Type B pancreatic cell (in vitro differentiated cells): ENCODE data around the gene CLMP. TPM values are rescaled to one million over a fixed set of nuclear protein-coding genes. Genes with fewer than 3 reads are reported as not detected.
A peak's percentile ranks its signal among the peaks of the same experiment; 100 is the strongest.

Experiments
- DNase-seq: peaks from one replicate; pipeline ENCODE4 v3.0.0; 2021; ENCODE audit warnings: mixed read lengths; ENCODE audit not compliant: unreplicated experiment; ENCODE audit errors: extremely low spot score
- H3K27ac Mint-ChIP-seq: 2 replicates; pipeline ENCODE4 v1.8.0; 2021; ENCODE audit warnings: mild to moderate bottlenecking, mixed read lengths
- H3K27me3 Mint-ChIP-seq: 2 replicates; pipeline ENCODE4 v1.8.0; 2021; ENCODE audit warnings: mixed read lengths
- H3K36me3 Mint-ChIP-seq: 2 replicates; pipeline ENCODE4 v1.8.0; 2021; ENCODE audit warnings: mixed read lengths
- H3K4me1 Mint-ChIP-seq: one replicate; pipeline ENCODE4 v1.8.0; 2021; ENCODE audit warnings: mixed read lengths; ENCODE audit not compliant: unreplicated experiment
- H3K4me3 Mint-ChIP-seq: 2 replicates; pipeline ENCODE4 v1.8.0; 2021; ENCODE audit warnings: mild to moderate bottlenecking, mixed read lengths
- H3K9me3 Mint-ChIP-seq: 2 replicates; pipeline ENCODE4 v1.8.0; 2021; ENCODE audit warnings: mixed read lengths
- total RNA-seq: library from RNA; stranded (reverse); gene quantifications from 2 replicates; pipeline ENCODE4 v1.2.1, GENCODE V29; 2021; ENCODE audit warnings: low replicate concordance
- TF ChIP-seq, protein P1 (sequence below): fragments of 200-600 bp; sonication (generic); conservative IDR thresholded peaks from 2 replicates; pipeline ENCODE4 v1.5.0; 2021; ENCODE audit warnings: antibody characterized with exemption, mild to moderate bottlenecking

Gene CLMP
- total RNA-seq, 1 donor from 2014 or later: 65.7 TPM

DNA sequence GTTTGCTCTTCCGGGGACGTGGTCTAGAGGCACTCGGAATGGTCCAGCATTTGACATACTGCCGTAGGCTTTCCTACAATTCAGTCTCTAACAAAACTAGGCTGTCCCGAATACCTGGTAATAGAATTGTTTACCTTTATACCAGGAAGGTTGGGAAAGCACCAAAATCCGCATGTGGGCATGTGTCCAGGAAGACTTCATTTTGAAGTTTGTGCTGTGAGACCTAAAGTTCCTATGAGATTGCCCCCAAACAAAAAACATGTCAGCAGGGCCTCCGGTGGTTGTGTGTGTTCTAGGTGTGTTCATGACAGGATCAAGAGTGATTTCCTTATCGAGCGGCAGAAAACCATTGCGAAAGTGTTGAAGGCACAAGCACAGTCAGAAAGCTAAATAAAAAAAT lies 159.2 kb downstream of the CLMP start:
- H3K27me3 Mint-ChIP-seq: no peaks in the 10 kb centered on the region
- no peak for DNase-seq
- TF ChIP-seq, protein P1, sequence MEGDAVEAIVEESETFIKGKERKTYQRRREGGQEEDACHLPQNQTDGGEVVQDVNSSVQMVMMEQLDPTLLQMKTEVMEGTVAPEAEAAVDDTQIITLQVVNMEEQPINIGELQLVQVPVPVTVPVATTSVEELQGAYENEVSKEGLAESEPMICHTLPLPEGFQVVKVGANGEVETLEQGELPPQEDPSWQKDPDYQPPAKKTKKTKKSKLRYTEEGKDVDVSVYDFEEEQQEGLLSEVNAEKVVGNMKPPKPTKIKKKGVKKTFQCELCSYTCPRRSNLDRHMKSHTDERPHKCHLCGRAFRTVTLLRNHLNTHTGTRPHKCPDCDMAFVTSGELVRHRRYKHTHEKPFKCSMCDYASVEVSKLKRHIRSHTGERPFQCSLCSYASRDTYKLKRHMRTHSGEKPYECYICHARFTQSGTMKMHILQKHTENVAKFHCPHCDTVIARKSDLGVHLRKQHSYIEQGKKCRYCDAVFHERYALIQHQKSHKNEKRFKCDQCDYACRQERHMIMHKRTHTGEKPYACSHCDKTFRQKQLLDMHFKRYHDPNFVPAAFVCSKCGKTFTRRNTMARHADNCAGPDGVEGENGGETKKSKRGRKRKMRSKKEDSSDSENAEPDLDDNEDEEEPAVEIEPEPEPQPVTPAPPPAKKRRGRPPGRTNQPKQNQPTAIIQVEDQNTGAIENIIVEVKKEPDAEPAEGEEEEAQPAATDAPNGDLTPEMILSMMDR: no peak

DNA sequence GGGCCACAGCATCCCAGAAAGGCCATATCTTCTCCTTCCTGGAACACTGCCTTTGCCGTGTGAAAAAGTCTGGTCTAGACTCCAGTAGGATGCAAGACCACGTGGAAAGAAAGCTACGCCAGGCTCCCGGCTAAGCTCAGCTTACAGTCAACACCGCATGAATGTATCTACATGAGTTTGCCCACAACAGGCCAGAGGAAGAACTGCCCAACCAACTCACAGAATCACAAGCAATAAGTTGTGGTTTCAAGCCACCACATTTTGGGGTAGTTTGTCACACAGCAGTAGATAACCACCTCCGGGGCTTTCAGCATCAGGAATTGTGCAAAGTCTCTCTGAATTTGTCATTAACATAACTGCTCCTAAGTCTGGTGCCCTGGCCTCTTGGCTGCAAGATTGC lies 160.5 kb downstream of the CLMP start:
- Mint-ChIP-seq H3K4me1 (peaks cover under 1% of the 10 kb centered on the region), H3K9me3 (no peaks in the 10 kb centered on the region), H3K27ac (no peak overlapping the region), H3K36me3 (no peaks in the 10 kb centered on the region), H3K27me3 (peaks cover 4% of the 10 kb centered on the region), H3K4me3 (no peak overlapping the region)
- TF ChIP-seq, protein P1: no peak
- no peak for DNase-seq

More for the DNA sequence above, 159.2 kb downstream of the CLMP start:
- Mint-ChIP-seq H3K36me3 (no peaks in the 10 kb centered on the region), H3K4me1 (peaks cover 5% of the 10 kb centered on the region), H3K4me3 (no peak overlapping the region), H3K9me3 (no peaks in the 10 kb centered on the region), H3K27ac (no peak overlapping the region)

DNA sequence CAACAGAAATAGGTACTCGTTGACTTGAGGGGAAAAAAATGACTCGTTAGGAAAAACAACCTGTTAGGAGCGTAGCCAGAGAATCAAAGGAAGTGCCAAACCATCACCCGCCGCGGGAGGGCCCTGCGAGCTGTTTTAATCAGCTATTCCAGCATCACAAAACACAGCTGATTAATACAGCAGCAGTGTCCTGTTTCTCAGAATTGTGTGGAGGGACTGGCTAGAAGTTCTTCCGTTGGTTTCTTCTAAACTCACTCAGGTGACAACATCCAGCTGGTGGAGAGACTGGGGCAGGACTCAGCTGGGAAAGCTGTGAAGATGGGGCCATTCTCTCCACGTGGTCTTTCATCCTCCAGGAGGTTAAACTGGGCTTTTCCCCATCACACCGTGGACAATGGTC lies 161.2 kb downstream of the CLMP start:
- Mint-ChIP-seq H3K27me3 (peaks cover 5% of the 10 kb centered on the region), H3K4me1 (no peaks in the 10 kb centered on the region), H3K9me3 (no peaks in the 10 kb centered on the region), H3K4me3 (no peak overlapping the region), H3K36me3 (no peaks in the 10 kb centered on the region), H3K27ac (no peak overlapping the region)
- no peak for DNase-seq
- TF ChIP-seq, protein P1: no peak

DNA sequence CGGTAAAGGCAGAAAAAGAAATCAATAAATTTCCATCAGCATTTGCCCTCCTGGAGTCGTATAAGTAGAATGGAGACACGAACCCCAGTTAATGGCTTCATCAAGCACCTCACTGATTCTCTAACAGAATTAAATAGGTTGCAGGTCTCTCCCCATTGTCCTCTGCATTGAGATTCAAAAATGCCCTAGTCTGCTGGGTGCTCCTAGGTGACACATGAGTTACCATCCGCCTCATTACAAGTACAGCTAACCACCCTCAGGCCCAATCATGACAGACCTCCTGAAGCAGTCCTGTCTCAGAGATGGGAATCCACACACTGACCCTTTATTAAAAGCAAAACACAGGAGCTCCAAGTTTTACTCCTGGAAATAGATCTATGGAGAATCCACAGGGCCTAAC lies 164.5 kb downstream of the CLMP start:
- no peak for DNase-seq
- H3K4me3 Mint-ChIP-seq: no peak overlapping the region
- no peaks in the 10 kb centered on the region for H3K36me3 Mint-ChIP-seq
- TF ChIP-seq, protein P1: no peak
- no peaks in the 10 kb centered on the region for H3K9me3 Mint-ChIP-seq
- no peak overlapping the region for H3K27ac Mint-ChIP-seq
- H3K4me1 Mint-ChIP-seq: no peaks in the 10 kb centered on the region
- H3K27me3 Mint-ChIP-seq: peaks cover 5% of the 10 kb centered on the region

DNA sequence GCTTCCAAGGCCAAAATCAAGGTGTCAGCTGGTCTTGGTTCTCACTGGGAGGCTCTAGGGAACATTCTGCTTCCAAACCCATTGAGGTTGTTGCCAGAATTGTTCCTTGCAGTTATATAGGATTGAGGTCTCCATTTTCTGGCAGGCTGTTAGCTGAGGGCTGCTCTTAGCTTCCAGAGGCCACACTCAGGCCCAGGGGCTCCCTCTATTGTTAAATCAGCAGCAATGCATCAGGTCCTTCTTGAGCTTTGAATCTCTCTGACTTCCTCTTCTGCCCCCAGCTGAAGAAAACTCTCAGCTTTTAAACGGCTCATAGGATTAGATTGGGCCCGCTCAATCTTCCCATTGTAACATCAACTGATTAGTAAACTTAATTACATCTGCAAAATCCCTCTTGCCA lies 174.1 kb downstream of the CLMP start:
- no peaks in the 10 kb centered on the region for H3K4me1 Mint-ChIP-seq

More for the DNA sequence above, 174.1 kb downstream of the CLMP start:
- H3K4me3 Mint-ChIP-seq: no peak overlapping the region
- no peaks in the 10 kb centered on the region for H3K9me3 Mint-ChIP-seq
- TF ChIP-seq, protein P1: peak; percentile 72
- DNase-seq: no peak
- H3K36me3 Mint-ChIP-seq: no peaks in the 10 kb centered on the region
- no peak overlapping the region for H3K27ac Mint-ChIP-seq
- peaks cover 22% of the 10 kb centered on the region for H3K27me3 Mint-ChIP-seq

Other genes starting within 250 kb of the CLMP start
- not detected in 2 replicates for gene BSX, start 213.4 kb downstream of the CLMP start, total RNA-seq
- 1,178 and 1,213 TPM in 2 replicates for gene HSPA8, start 133.1 kb downstream of the CLMP start, total RNA-seq
- gene GRAMD1B, start 235.0 kb upstream of the CLMP start, total RNA-seq: 2.6 and 15.2 TPM in 2 replicates